IPS DF 6.9 (cell line): ENCODE measurements around the gene EFCAB12.
"Not testable (repeated sequence)": the region's sequence is repeated elsewhere in the genome, so short reads cannot be mapped to it uniquely, and the experiment has no call there.

Source experiments
- DNase-seq: peaks from one replicate; pipeline ENCODE4 v3.0.0-alpha.2; 2013; ENCODE audit warnings: low read depth, low spot score
- H3K27ac ChIP-seq: one replicate; pipeline ENCODE4 v1.5.1; 2013; ENCODE audit warnings: low read length, control low read depth
- H3K27me3 ChIP-seq: 2 replicates; pipeline ENCODE4 v1.6.1; 2013; ENCODE audit warnings: mild to moderate bottlenecking, low read length; ENCODE audit not compliant: control insufficient read depth, insufficient read depth
- H3K36me3 ChIP-seq: 2 replicates; pipeline ENCODE4 v1.6.1; 2013; ENCODE audit warnings: low read length; ENCODE audit not compliant: control insufficient read depth, insufficient read depth
- H3K4me1 ChIP-seq: 2 replicates; pipeline ENCODE4 v1.6.1; 2013; ENCODE audit warnings: low read length; ENCODE audit not compliant: control insufficient read depth, insufficient read depth
- H3K4me3 ChIP-seq: 2 replicates; pipeline ENCODE4 v1.5.1; 2013; ENCODE audit warnings: mild to moderate bottlenecking, low read length
- H3K9me3 ChIP-seq: 2 replicates; pipeline ENCODE4 v1.6.1; 2013; ENCODE audit warnings: low read length, inconsistent platforms; ENCODE audit not compliant: control insufficient read depth, insufficient read depth
- WGBS: extraction: QIAGEN DNeasy Blood & Tissue Kit; methylation state at CpG from one replicate; pipeline ENCODE4 v1.1.7; 2013; ENCODE audit warnings: mixed read lengths, missing lambda C conversion rate; ENCODE audit not compliant: insufficient read length, insufficient coverage; 5-methylcytosine and 5-hydroxymethylcytosine counted together

The EFCAB12 gene

DNA sequence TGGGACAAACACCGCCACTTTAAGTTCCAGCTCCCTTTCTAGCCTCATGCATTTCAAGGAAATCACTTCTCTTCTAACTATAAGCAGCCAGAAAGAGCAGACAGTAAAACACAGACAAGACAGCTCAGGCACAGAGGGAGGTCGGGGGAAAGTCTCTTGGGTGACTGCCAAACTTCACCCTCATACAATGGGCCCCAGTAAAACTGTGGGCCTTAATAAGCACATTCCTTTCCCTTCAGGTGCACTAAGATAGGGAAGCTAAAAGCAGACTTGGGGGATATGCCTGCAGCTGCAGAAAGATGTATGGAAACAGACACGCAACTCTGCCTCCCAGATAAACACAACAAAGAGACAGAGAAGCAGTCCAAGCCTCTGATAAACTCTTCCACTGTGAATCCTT, 15.2 kb downstream of the EFCAB12 start:
- not testable (repeated sequence) for DNase-seq, H3K4me1 ChIP-seq, H3K36me3 ChIP-seq, H3K27ac ChIP-seq, H3K9me3 ChIP-seq, H3K27me3 ChIP-seq, H3K4me3 ChIP-seq
- WGBS = no CpG with 5 or more reads among the region's 3 CpGs

DNA sequence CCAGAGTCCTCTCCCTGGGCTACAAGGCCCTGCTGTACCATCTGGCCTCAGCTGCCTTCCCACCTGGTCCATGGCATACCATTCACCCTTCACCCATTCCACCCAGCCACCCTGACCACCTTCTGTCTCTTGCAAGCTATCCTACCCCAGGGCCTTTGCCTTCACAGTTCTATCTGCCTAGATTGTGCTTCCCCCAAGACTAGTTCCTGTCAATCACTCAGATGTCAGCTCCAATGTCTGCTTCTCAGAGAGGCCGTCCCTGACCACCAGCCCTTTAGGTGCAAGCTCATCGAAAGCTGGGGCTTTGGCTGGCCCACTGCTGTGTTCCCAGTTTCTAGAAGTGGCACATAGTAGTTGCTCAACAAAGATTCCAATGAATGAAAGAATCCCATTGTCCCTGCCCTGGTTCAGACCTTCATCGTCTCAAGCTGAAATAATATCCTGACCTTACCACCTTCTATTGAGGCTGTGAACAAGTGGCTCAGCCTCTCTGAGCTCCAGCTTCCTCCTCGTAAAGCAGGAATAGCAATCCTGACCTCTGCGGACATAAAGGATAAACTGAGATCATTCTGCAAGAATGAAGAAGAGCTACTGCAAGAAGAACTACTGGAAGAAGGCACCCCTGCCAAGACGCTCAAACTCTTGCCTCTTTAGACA, 15.8 kb downstream of the EFCAB12 start:
- no peak for DNase-seq
- no peak overlapping the region for H3K4me3 ChIP-seq
- H3K27ac ChIP-seq = no peak overlapping the region
- WGBS = no CpG with 5 or more reads among the region's 6 CpGs
- no peaks in the 10 kb centered on the region for H3K27me3 ChIP-seq
- H3K36me3 ChIP-seq = no peaks in the 10 kb centered on the region
- H3K4me1 ChIP-seq = no peaks in the 10 kb centered on the region; the same call in 1 of the 2 replicates
- H3K9me3 ChIP-seq = no peaks in the 10 kb centered on the region

DNA sequence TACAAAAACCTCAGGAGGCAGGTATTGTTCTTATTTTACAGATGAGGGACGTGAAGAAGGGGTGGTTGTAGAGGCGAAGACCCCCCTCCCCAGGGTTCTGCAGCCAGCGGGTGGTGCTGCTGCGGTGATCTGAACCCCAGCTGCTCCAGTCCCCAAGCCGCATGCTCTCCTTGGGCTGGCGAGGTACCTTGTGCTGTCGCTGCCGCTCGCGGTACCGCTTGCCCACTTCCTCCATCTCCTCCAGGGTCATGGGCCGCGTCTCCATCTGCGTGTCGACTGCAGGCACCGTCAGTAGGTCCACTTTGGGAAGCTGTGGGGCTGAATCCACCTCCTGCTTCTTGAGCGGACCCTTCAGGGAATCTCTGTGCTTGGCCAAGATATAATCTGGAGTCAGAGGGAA, 17.5 kb downstream of the EFCAB12 start:
- no peaks in the 10 kb centered on the region for H3K27me3 ChIP-seq
- WGBS = no CpG with 5 or more reads among the region's 17 CpGs
- H3K9me3 ChIP-seq = no peaks in the 10 kb centered on the region
- H3K27ac ChIP-seq = no peak overlapping the region
- DNase-seq = no peak
- no peaks in the 10 kb centered on the region for H3K36me3 ChIP-seq
- no peak overlapping the region for H3K4me3 ChIP-seq
- H3K4me1 ChIP-seq = no peaks in the 10 kb centered on the region; the same call in 1 of the 2 replicates

DNA sequence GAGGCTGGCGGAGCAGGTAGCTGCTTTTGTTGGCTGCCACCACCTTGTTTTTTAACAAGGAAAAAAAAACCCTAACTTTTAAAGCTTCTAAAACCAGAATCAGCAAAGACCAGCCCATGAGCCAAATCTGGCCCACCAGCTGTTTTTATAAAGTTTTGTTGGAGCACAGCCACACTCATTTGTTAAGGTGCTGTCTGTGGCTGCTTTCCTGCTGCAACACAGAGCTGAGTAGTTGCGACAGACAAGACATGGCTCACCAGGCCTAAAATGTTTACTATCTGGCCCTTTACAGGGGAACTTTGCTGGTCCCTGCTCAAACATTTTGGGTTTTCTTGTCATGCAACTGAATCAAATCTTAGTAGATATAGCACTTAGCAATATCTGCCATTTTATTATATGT, 18.9 kb downstream of the EFCAB12 start:
- Histone ChIP-seq H3K27me3 (no peaks in the 10 kb centered on the region), H3K27ac (no peak overlapping the region), H3K4me1 (no peaks in the 10 kb centered on the region; the same call in 1 of the 2 replicates), H3K9me3 (no peaks in the 10 kb centered on the region), H3K4me3 (no peak overlapping the region), H3K36me3 (no peaks in the 10 kb centered on the region)
- WGBS = no CpG with 5 or more reads among the region's 2 CpGs
- no peak for DNase-seq

DNA sequence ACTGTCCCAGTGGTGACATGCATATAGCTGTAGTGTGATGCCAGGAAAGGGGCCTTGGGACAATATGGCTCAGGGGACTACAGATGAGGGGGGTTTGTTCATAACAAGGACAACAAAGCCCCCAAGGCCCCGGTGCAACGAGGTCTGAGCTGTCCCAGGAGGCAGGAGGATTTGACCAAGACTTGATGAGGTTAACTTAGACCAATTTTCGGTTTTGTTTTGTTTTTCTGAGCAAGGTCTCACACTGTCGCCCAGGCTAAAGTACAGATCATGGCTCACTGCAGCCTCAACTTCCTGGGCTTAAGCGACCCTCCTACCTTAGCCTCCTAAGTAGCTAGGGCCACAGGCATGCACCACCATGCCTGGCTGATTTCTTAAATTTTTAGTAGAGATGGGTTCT, 23.8 kb downstream of the EFCAB12 start:
- Histone ChIP-seq H3K27ac (no peak overlapping the region), H3K9me3 (no peaks in the 10 kb centered on the region), H3K27me3 (no peaks in the 10 kb centered on the region), H3K36me3 (no peaks in the 10 kb centered on the region), H3K4me1 (peaks cover 2% of the 10 kb centered on the region; the same call in 1 of the 2 replicates), H3K4me3 (no peak overlapping the region)
- WGBS = no CpG with 5 or more reads among the region's 5 CpGs
- no peak for DNase-seq

DNA sequence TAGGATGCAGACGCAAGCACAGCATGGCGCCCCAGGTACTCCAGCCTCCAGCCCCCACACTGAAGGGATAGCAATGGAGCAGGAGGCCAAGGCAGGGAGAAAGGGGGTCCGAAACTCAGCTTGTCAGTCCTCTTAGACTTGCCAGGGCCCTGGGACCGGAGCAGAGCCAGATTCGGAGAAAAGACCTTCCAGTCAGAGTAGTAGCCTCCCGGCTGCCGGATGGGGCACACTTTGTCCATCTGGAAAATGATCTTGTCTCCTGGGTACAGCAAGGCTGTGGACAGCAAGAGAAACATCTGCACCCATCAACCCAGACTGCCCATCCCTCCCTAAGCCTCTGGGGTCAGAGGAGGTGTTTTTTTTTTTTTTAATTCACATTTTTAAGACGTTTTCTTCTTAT, 24.3 kb downstream of the EFCAB12 start:
- Histone ChIP-seq H3K36me3 (no peaks in the 10 kb centered on the region), H3K27me3 (no peaks in the 10 kb centered on the region), H3K4me3 (no peak overlapping the region), H3K27ac (no peak overlapping the region), H3K4me1 (peaks cover 2% of the 10 kb centered on the region; the same call in 1 of the 2 replicates), H3K9me3 (no peaks in the 10 kb centered on the region)
- WGBS = no CpG with 5 or more reads among the region's 8 CpGs
- no peak for DNase-seq

DNA sequence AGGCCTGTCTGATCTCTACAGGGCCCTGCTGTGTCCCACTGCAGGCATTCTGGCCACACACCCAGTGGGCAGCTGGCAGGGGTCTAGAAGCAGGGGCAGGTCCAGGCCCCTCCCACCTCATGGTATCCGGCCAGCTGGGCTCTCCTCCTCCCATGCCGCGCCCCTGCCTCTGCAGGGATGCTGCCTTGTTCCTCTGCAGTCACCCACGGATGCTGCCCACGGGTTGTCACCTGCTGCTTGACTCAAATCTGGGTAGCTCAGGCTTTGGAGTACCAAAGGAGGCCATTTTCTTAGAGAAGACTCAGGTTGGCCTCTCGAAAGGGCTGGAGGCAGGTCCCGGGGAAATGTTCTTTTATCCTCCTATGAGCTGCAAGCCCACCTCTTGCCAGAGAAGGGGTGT, 25.0 kb downstream of the EFCAB12 start:
- Histone ChIP-seq H3K36me3 (no peaks in the 10 kb centered on the region), H3K4me1 (peaks cover 2% of the 10 kb centered on the region; the same call in 1 of the 2 replicates), H3K27me3 (no peaks in the 10 kb centered on the region), H3K4me3 (no peak overlapping the region), H3K27ac (no peak overlapping the region), H3K9me3 (no peaks in the 10 kb centered on the region)
- DNase-seq = no peak
- no CpG with 5 or more reads among the region's 7 CpGs for WGBS

DNA sequence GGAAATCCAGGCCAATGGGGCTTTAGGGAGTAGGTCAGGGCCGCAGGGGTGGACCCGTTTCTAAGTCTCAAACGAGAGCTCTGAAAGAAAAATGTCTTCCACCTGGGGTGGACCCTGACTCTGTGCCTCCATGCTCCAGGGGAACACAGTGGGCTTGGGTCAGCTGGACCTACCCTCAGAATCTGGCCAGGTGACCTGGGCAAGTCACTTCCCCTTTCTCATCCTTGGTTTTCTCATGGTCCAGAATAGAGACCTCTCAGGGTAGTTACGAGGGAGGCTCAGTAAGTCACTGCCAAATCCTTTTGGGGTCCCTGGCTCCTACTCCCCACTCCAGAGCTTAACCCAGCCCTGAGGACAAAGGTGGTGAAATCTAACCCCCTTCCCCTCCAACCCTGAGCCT, 25.8 kb downstream of the EFCAB12 start:
- no peaks in the 10 kb centered on the region for H3K36me3 ChIP-seq
- H3K27ac ChIP-seq = no peak overlapping the region
- no peak overlapping the region for H3K4me3 ChIP-seq
- H3K27me3 ChIP-seq = no peaks in the 10 kb centered on the region
- H3K4me1 ChIP-seq = peaks cover 2% of the 10 kb centered on the region; the same call in 1 of the 2 replicates
- no CpG with 5 or more reads among the region's 4 CpGs for WGBS
- H3K9me3 ChIP-seq = no peaks in the 10 kb centered on the region
- no peak for DNase-seq

DNA sequence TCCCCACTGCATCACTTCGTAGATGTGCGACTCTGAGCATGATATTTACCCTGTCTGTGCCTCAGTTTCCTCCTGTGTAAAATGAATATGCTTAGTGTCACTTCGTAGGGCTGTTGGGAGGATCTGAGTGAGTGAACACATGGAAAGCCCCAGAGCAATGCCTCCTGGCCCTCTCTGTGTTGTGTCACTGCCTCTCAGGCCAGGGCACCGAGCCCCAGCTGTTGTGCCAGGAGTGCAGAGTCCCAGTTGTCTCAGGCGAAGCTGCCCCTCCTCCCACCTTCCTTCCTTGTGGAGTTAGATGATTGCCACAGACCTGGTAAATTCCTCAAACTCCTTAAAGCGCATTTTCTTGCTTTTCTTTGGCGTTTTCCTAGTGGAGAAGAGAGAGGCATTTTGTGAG, 26.2 kb downstream of the EFCAB12 start:
- DNase-seq = no peak
- Histone ChIP-seq H3K9me3 (no peaks in the 10 kb centered on the region), H3K4me3 (no peak overlapping the region), H3K27ac (no peak overlapping the region), H3K4me1 (peaks cover 2% of the 10 kb centered on the region; the same call in 1 of the 2 replicates), H3K27me3 (no peaks in the 10 kb centered on the region), H3K36me3 (no peaks in the 10 kb centered on the region)
- no CpG with 5 or more reads among the region's 7 CpGs for WGBS

DNA sequence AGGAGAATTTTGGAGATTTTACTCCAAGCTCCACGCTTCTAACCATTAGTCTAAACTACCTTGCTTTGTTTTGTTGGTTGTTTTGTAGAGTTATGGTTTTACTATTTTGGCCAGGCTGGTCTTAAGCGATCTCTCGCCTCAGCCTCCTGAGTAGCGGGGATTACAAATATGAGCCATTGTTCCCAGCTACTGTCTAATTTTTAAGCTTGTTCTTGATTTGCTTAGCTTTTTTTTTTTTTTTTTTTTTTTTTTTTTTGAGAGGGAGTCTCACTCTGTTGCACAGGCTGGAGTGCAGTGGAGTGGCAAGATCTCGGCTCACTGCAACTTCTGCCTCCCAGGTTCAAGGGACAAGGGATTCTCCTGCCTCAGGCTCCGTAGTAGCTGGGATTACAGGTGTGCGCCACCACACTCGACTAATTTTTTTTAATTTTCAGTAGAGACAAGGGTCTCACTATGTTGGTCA, 28.5 kb downstream of the EFCAB12 start:
- no peaks in the 10 kb centered on the region for H3K36me3 ChIP-seq
- no CpG with 5 or more reads among the region's 8 CpGs for WGBS
- H3K27me3 ChIP-seq = no peaks in the 10 kb centered on the region
- no peaks in the 10 kb centered on the region for H3K9me3 ChIP-seq
- DNase-seq = no peak
- no peak overlapping the region; the same call in 1 of the 2 replicates for H3K4me3 ChIP-seq
- no peak overlapping the region for H3K27ac ChIP-seq
- peaks cover 2% of the 10 kb centered on the region; the same call in 1 of the 2 replicates for H3K4me1 ChIP-seq
